H1 (cell line): ENCODE results near the gene KIAA0319L.

ENCODE experiments used
- CEBPB ChIP-seq: IDR thresholded peaks from 2 replicates; pipeline ENCODE4 v1.6.1; 2012; ENCODE audit warnings: low read depth, low read length
- EZH2 ChIP-seq: fragments of 200-600 bp; sonication (generic); IDR thresholded peaks from 2 replicates; pipeline ENCODE4 v1.7.1; 2012; ENCODE audit warnings: low read depth, mild to moderate bottlenecking, moderate library complexity, low read length, inconsistent platforms; ENCODE audit not compliant: severe bottlenecking
- FOSL1 ChIP-seq: IDR thresholded peaks from 2 replicates; pipeline ENCODE4 v1.6.1; 2011; ENCODE audit warnings: mild to moderate bottlenecking, low read depth, low read length, moderate library complexity; ENCODE audit not compliant: insufficient read depth
- JUN ChIP-seq: IDR thresholded peaks from 2 replicates; pipeline ENCODE4 v1.6.1; 2011; ENCODE audit warnings: low read depth, mild to moderate bottlenecking, improper control_type of control experiment, low read length
- JUND ChIP-seq: IDR thresholded peaks from 2 replicates; pipeline ENCODE4 v1.6.1; 2011; ENCODE audit warnings: mild to moderate bottlenecking, improper control_type of control experiment, low read length
- POLR2A ChIP-seq, 2 experiments: IDR thresholded peaks; 1 replicate in 1 of 2; 2 replicates in 1 of 2; pipeline ENCODE4 v1.6.1; 2011; ENCODE audit warnings: low read depth in 2 of 2, low read length in 2 of 2, mild to moderate bottlenecking in 2 of 2; ENCODE audit errors: control extremely low read depth in 1 of 2
- POLR2AphosphoS5 ChIP-seq: IDR thresholded peaks from 2 replicates; pipeline ENCODE4 v1.6.1; 2011; ENCODE audit warnings: low read depth, low read length
- SAP30 ChIP-seq: fragments of 300-600 bp; sonication (generic); IDR thresholded peaks from 2 replicates; pipeline ENCODE4 v1.7.1; 2012; ENCODE audit warnings: low read length, moderate library complexity, mild to moderate bottlenecking, inconsistent platforms; ENCODE audit not compliant: insufficient read depth, insufficient replicate concordance
- TF ChIP-seq, protein P1 (sequence below), 3 experiments: IDR thresholded peaks; 1 replicate in 2 of 3; 2 replicates in 1 of 3; pipeline versions ENCODE4 v1.5.1 to v1.6.1; 2011; ENCODE audit warnings: low read length in 3 of 3, mild to moderate bottlenecking in 3 of 3, inconsistent platforms in 2 of 3, low read depth in 1 of 3, moderate library complexity in 1 of 3; ENCODE audit not compliant: insufficient read depth in 1 of 3; ENCODE audit errors: control extremely low read depth in 1 of 3
- TF ChIP-seq, protein P2 (sequence below): IDR thresholded peaks from 2 replicates; pipeline ENCODE4 v1.6.1; 2012; ENCODE audit warnings: inconsistent platforms
- TF ChIP-seq, protein P3 (sequence below): IDR thresholded peaks from 2 replicates; pipeline ENCODE4 v1.6.1; 2011; ENCODE audit warnings: low read length, improper control_type of control experiment

DNA sequence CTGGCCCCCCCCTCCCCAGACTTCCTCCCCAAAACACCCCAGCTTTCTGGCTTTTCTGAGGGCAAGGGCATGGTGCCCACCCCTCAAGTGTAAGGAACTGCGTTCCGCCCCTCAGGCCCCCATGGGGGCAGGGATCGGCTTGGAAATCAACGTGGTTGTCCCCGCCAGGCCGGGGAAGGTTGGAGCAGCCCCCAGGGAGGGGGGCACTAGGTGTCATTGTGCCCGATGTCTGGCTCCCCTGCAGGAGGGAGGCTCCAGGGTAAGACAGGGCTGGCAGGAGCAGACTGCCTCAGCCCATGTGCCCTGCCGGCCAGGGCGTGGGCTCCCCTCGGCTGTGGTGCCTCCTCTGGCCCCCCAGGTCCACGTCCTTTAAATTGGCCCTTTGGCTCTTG lies 8.5 kb upstream of the KIAA0319L start:
- TF ChIP-seq POLR2A (IDR thresholded peaks at IDR 0.05; ENCODE audit: control extremely low read depth in 1 of 2, low read depth in 2 of 2, low read length in 2 of 2) (no peak), EZH2 (no peak), SAP30 (no peak), POLR2AphosphoS5 (no peak), CEBPB (no peak), JUND (no peak), JUN (no peak), FOSL1 (no peak)
- TF ChIP-seq, protein P1, sequence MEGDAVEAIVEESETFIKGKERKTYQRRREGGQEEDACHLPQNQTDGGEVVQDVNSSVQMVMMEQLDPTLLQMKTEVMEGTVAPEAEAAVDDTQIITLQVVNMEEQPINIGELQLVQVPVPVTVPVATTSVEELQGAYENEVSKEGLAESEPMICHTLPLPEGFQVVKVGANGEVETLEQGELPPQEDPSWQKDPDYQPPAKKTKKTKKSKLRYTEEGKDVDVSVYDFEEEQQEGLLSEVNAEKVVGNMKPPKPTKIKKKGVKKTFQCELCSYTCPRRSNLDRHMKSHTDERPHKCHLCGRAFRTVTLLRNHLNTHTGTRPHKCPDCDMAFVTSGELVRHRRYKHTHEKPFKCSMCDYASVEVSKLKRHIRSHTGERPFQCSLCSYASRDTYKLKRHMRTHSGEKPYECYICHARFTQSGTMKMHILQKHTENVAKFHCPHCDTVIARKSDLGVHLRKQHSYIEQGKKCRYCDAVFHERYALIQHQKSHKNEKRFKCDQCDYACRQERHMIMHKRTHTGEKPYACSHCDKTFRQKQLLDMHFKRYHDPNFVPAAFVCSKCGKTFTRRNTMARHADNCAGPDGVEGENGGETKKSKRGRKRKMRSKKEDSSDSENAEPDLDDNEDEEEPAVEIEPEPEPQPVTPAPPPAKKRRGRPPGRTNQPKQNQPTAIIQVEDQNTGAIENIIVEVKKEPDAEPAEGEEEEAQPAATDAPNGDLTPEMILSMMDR (IDR thresholded peaks at IDR 0.05; ENCODE audit: control extremely low read depth in 1 of 3, insufficient read depth in 1 of 3, low read depth in 1 of 3, low read length in 3 of 3), result no peak
- TF ChIP-seq, protein P2, sequence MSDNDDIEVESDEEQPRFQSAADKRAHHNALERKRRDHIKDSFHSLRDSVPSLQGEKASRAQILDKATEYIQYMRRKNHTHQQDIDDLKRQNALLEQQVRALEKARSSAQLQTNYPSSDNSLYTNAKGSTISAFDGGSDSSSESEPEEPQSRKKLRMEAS, result no peak
- TF ChIP-seq, protein P3, sequence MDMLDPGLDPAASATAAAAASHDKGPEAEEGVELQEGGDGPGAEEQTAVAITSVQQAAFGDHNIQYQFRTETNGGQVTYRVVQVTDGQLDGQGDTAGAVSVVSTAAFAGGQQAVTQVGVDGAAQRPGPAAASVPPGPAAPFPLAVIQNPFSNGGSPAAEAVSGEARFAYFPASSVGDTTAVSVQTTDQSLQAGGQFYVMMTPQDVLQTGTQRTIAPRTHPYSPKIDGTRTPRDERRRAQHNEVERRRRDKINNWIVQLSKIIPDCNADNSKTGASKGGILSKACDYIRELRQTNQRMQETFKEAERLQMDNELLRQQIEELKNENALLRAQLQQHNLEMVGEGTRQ, result no peak
